ENCODE data around the gene ERVFRD-1. TPM values are rescaled to one million over a fixed set of nuclear protein-coding genes. Genes with fewer than 3 reads are reported as not detected.

The ERVFRD-1 gene, protein sequence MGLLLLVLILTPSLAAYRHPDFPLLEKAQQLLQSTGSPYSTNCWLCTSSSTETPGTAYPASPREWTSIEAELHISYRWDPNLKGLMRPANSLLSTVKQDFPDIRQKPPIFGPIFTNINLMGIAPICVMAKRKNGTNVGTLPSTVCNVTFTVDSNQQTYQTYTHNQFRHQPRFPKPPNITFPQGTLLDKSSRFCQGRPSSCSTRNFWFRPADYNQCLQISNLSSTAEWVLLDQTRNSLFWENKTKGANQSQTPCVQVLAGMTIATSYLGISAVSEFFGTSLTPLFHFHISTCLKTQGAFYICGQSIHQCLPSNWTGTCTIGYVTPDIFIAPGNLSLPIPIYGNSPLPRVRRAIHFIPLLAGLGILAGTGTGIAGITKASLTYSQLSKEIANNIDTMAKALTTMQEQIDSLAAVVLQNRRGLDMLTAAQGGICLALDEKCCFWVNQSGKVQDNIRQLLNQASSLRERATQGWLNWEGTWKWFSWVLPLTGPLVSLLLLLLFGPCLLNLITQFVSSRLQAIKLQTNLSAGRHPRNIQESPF
- total RNA-seq: under 1 TPM; 0.09 to 0.18 TPM
- under 1 TPM; 0.06 to 0.26 TPM for polyA plus RNA-seq
- long read RNA-seq, donor 1, partial matches to known transcripts: 0 of 1 reads
- long read RNA-seq, donor 1, other reads (novel, unspliced or antisense): 0 of 1 reads
- long read RNA-seq, donor 2: 0 reads
- long read RNA-seq, donor 3: 0 reads
- long read RNA-seq, donor 4: 0 reads
- long read RNA-seq, donor 5: 0 reads

DNA sequence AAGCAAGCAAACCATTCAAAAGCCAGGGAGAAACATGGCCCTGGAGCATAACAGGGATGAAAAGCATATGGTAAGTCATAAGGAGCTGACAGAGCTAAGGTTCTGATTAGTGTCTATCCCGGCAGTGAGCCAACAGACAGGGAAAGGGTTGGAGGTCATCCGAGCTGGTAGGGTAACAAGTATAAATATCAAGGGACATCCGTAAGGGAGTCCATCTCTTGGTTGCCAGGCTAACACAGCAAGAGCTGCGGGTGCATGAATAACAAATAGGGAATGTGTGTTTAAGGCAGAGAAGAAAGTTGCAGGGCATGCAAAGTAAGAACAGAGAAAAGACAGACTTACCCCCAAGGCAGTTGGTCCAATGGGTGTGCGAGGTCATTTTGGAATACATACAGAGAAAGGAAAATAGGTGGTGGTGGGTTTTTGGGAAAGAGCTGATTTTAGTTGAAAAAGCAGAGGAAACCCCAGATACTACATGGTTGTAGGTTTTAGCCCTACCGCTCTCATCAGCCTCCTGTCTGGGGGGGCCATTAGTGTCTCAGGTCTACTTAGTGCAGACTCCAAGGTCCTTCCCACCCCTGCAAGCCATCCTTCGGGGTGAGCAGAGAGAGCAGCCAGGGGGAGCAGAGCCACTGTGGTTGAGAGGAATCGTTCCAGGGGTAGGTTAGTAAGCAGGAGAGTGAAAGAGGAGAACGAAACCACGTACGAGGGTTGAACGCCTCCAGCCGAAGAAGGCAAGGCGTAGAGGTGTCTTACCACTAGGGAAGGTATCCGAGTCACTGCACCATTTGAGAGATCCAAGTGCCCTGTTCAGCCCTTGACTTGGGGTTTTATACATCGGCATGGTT is at the start of gene ERVFRD-1:
Gene ERVFRD-1, minus strand, starts transcription at position 805 of the 848 bp plus-strand sequence. CDS start 6,415 bp downstream, outside the sequence.
- DNase-seq (no peak), ATAC-seq (ENCODE audit: insufficient read depth, low FRiP score) (no peak)
- Histone ChIP-seq H3K27me3 (ENCODE audit: control insufficient read depth in 3 of 3, insufficient read depth in 3 of 3, low read length in 2 of 3) (no peaks in the 10 kb centered on the region), H3K27ac (ENCODE audit: low read depth in 1 of 2, low read length in 1 of 2) (peak within 1 kb of the TSS in 1 of 2 donors; percentile 10), H3K9ac (ENCODE audit: insufficient read depth in 1 of 2, low read length in 2 of 2) (no peak within 1 kb of the TSS), H3K36me3 (ENCODE audit: control insufficient read depth in 4 of 4, insufficient read depth in 4 of 4, low read length in 4 of 4) (no peaks in the 10 kb centered on the region), H3K9me3 (ENCODE audit: control insufficient read depth in 4 of 4, insufficient read depth in 3 of 4, low read length in 3 of 4) (no peaks in the 10 kb centered on the region), H3K4me1 (ENCODE audit: control insufficient read depth in 5 of 5, insufficient read depth in 5 of 5, low read length in 5 of 5) (peaks cover 0 to 14% (median 4%) of the 10 kb centered on the region in 5 donors), H3K4me3 (no peak within 1 kb of the TSS)
- TF ChIP-seq, protein P1, sequence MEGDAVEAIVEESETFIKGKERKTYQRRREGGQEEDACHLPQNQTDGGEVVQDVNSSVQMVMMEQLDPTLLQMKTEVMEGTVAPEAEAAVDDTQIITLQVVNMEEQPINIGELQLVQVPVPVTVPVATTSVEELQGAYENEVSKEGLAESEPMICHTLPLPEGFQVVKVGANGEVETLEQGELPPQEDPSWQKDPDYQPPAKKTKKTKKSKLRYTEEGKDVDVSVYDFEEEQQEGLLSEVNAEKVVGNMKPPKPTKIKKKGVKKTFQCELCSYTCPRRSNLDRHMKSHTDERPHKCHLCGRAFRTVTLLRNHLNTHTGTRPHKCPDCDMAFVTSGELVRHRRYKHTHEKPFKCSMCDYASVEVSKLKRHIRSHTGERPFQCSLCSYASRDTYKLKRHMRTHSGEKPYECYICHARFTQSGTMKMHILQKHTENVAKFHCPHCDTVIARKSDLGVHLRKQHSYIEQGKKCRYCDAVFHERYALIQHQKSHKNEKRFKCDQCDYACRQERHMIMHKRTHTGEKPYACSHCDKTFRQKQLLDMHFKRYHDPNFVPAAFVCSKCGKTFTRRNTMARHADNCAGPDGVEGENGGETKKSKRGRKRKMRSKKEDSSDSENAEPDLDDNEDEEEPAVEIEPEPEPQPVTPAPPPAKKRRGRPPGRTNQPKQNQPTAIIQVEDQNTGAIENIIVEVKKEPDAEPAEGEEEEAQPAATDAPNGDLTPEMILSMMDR (IDR thresholded peaks at IDR 0.05; ENCODE audit: control extremely low read depth, extremely low read depth): no peak
- whole genome bisulfite sequencing, 2 donors: 68 to 73% methylated on average over 16 of the region's 16 CpGs

DNA sequence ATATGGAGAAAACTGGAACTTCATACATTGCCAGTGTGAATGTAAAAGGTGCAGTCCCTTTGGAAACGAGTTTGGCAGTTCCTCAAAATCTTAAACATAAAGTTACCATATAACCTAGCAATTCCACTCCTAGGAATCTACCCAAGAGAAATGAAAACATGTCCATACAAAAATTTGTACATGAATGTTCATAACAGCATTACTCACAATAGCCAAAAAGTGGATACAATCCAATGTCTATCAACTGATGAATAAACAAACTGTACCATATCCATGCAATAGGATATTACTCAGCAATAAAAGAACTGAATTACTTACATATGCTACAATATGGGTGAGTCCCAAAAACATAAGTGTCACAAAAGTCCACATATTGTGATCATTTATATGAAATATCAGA is 48.7 kb upstream of the ERVFRD-1 start:
- H3K27me3 ChIP-seq (ENCODE audit: control insufficient read depth in 3 of 3, insufficient read depth in 3 of 3, low read length in 2 of 3): no peaks in the 10 kb centered on the region
- H3K4me1 ChIP-seq (ENCODE audit: control insufficient read depth in 5 of 5, insufficient read depth in 5 of 5, low read length in 5 of 5): no peaks in the 10 kb centered on the region
- WGBS, 2 donors: 65 to 83% methylated on average over 1 of the region's 1 CpG
- H3K9ac ChIP-seq (ENCODE audit: insufficient read depth in 1 of 2, low read length in 2 of 2): no peak overlapping the region
- TF ChIP-seq, protein P1 (IDR thresholded peaks at IDR 0.05; ENCODE audit: control extremely low read depth, extremely low read depth): no peak
- no peak for DNase-seq
- ATAC-seq (ENCODE audit: insufficient read depth, low FRiP score): no peak
- no peaks in the 10 kb centered on the region for H3K36me3 ChIP-seq (ENCODE audit: control insufficient read depth in 4 of 4, insufficient read depth in 4 of 4, low read length in 4 of 4)
- H3K4me3 ChIP-seq: no peak overlapping the region
- H3K9me3 ChIP-seq (ENCODE audit: control insufficient read depth in 4 of 4, insufficient read depth in 3 of 4, low read length in 3 of 4): no peaks in the 10 kb centered on the region
- no peak overlapping the region for H3K27ac ChIP-seq (ENCODE audit: low read depth in 1 of 2, low read length in 1 of 2)

DNA sequence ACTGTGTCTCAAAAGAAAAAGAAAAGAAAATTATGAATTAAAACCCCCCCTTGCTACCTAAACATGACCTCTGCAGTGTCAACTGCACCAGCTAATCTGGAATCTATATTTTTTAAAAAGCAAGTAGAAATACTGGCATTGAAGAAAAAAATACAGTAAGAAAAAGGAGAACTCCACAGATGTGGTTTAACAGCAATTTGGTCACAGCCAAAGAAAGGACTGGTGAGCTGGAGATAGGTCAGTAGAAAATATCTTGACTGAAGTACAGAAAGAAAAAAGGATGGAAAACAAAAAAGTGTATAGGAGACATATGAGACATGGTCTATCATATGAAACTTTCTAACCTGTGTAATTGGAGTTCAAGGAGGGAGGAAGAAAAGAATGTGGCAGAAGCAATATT is 44.1 kb upstream of the ERVFRD-1 start:
- H3K9me3 ChIP-seq (ENCODE audit: control insufficient read depth in 4 of 4, insufficient read depth in 3 of 4, low read length in 3 of 4): no peaks in the 10 kb centered on the region
- H3K4me3 ChIP-seq: no peak overlapping the region
- H3K27ac ChIP-seq (ENCODE audit: low read depth in 1 of 2, low read length in 1 of 2): no peak overlapping the region
- H3K27me3 ChIP-seq (ENCODE audit: control insufficient read depth in 3 of 3, insufficient read depth in 3 of 3, low read length in 2 of 3): no peaks in the 10 kb centered on the region
- H3K4me1 ChIP-seq (ENCODE audit: control insufficient read depth in 5 of 5, insufficient read depth in 5 of 5, low read length in 5 of 5): no peaks in the 10 kb centered on the region
- ATAC-seq (ENCODE audit: insufficient read depth, low FRiP score): no peak
- no peaks in the 10 kb centered on the region for H3K36me3 ChIP-seq (ENCODE audit: control insufficient read depth in 4 of 4, insufficient read depth in 4 of 4, low read length in 4 of 4)
- TF ChIP-seq, protein P1 (IDR thresholded peaks at IDR 0.05; ENCODE audit: control extremely low read depth, extremely low read depth): no peak
- H3K9ac ChIP-seq (ENCODE audit: insufficient read depth in 1 of 2, low read length in 2 of 2): no peak overlapping the region
- no peak for DNase-seq
